Right lung (tissue), 5 donors: Measurements from ENCODE around the gene CTSS. TPM values are rescaled to one million over a fixed set of nuclear protein-coding genes. Genes with fewer than 3 reads are reported as not detected.
A peak's percentile ranks its signal among the peaks of the same experiment; 100 is the strongest.
"Not testable (repeated sequence)": the region's sequence is repeated elsewhere in the genome, so short reads cannot be mapped to it uniquely, and the experiment has no call there.

Experiments
- DNase-seq, 2 donors: peaks; one replicate each; pipeline ENCODE4 v3.0.0-alpha.2; 2013
- polyA plus RNA-seq, 5 donors: library from polyadenylated mRNA; unstranded; fragments of 120-200 nt; gene quantifications; one replicate each; pipeline versions ENCODE4 v1.2.1 to v1.2.3, GENCODE V29; 2013; ENCODE audit warnings: inconsistent platforms in 1 of 5, low replicate concordance in 1 of 5; ENCODE audit not compliant: insufficient read length in 5 of 5, insufficient read depth in 1 of 5

Gene CTSS
- polyA plus RNA-seq, 5 donors, result 22.2 to 30.5 (median 25.3) TPM

DNA sequence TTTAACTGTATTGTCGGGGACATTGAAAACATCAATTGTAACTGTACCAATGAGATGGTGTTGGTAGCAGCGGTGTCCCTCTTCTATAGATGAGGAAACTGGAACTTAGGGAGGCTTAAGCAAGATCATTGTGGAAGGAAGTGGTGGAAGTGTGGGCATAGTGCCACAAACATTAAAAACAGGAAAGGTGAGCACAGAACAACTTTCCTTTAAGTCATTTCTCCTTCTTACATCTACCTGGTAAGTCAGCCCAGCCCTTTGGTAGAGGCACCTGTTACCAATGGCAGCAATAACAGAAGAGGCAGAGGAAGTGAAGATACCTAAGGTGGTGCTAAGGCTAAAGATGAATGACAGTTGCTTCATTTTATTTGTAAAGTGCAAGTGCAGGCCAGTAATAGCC lies 12.0 kb upstream of the CTSS start:
- DNase-seq, result no peak

DNA sequence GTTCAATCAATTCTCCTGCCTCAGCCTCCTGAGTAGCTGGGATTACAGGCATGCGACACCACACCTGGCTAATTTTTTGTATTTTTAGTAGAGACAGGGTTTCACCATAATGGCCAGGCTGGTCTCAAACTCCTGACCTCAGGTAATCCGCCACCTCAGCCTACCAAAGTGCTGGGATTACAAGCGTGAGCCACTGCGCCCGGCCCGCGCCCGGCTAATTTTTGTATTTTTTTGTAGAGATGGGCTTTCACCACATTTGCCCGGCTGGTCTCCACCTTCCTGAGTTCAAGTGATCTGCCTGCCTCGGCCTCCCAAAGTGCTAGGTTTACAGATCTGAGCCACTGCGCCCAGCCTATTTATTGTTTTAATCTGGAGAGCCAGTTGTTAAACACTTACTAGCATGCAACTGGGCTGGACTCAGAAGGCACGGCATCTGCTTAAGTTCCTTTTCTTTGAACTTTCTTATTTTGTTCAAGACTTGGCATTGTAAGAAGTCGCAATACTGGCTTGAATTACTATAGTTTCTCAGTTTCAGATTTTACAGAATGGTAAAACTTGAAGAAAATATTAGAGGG lies 10.4 kb upstream of the CTSS start:
- not testable (repeated sequence) for DNase-seq

DNA sequence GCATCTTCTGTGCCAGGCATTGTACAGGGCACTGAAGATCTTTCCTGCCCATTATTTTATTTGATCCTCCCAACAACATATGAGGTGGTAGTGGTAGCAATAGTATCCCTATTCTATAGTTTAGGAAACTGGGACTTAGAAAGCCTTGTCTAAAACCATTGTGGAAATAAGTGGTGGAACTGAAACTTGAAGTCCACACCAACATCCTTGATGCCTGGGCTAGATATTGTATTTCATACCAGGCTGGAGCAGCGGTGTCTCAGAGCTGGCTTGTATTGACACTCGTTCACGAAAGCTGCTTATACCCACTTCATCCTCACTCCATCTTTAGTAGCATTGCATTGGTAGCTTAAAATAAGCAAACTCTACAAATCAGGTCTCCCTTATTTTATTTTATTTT lies 9.7 kb upstream of the CTSS start:
- no peak for DNase-seq

DNA sequence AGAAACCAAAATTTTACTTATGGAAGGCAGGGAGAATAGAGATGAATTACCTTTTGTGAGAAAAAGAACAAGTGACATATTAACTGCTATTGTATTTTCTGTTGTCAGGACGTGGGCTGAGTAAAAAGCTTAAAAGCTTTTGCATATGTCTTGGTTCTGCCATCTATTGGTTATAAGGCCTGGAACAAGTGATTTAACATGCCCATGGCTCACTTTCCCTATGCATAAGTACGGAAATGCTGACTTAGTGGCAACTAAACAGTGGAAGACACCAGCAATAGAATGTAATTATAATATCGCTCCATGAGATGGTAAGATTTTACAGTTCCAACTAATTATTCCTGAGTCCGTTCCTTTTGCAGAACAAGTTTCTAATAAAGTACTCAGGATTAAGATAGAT lies 6.7 kb upstream of the CTSS start:
- DNase-seq, result no peak

DNA sequence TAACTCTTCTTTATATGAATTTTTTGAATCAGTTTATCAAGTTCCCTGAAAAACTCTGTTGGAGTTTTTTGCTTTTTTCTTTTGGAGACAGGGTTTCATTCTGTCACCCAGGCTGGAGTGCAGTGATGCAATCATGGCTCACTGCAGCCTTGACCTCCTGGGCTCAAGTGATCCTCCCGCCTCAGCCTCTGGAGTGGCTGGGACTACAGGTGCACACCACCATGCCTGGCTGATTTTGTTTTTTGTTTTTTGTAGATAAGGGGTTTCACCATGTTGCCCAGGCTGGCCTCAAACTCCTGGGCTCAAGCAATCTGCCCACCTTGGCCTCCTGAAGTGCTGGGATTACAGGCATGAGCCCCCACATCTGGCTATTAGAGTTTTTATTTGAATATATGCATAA lies 2.1 kb upstream of the CTSS start:
- not testable (repeated sequence) for DNase-seq

DNA sequence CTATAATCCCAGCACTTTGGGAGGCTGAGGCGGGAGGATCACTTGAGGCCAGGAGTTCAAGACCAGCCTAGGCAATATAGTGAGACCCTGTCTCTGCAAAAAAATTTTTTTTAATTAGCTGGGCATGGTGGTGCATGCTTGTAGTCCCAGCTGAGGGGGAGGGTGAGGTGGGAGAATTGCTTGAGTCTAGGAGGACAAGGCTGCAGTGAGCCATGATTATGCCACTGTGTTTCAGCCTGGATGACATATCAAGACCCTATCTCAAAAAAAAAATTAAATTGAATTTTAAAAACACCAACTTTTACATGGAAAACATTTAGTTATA lies 361 bp upstream of the CTSS start:
- DNase-seq, result not testable (repeated sequence)

DNA sequence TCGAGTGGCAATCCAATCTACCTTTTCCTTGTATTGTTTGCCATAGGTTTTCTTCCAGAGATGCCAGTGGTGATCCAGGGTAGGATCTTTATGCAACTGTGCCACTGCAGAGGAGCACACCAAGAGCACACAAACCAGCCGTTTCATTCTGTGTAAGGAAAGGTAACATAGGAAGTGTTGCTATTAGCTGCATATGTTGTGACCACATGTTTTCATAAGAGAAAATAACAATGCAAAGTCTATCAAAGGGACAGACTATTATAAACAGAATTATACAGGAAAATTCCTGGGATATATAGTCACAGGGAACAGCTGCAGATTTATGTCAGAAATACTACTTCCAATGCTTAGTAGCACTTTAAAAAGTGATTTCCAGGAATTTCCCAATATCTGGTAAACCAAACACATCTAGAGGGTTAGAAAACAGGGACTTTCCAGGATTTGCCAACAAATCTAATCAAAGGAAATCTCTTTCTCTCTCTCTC lies 919 bp downstream of the CTSS start:
- DNase-seq, result peak; percentile 18 to 29

DNA sequence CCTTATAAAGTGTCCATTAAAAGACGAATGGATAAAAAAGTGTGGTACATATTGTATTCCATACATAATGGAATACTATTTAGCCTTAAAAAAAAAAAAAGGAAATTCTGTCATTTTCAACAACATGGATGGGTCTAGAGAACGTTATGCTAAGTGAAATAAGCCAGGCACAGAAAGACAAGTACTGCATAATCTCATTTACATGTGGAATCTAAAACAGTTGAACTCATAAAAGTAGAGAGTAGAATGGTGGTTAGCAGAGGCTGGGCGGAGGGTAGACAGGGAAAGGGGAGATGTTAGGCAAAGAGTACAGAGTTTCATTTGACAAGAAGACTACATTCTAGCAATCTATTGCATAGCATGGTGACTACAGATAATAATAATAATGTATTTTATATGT lies 2.6 kb downstream of the CTSS start:
- DNase-seq, result no peak

DNA sequence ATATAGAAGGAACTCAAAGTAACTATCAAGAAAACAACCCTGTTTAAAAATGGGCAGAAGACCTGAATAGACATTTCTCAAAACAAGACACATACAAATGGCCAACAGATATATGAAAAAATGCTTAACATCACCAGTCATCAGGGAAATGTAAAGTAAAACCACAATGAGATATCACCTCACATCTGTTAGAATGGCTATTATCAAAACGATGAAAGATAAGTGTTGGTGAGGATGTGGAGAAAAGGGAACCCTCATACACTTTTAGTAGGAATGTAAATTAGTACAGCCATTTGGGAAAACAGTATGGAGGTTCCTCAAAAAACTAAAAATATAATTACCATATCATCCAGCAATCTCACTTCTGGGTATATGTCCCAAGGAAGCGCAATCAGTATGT lies 3.0 kb downstream of the CTSS start:
- no peak for DNase-seq

DNA sequence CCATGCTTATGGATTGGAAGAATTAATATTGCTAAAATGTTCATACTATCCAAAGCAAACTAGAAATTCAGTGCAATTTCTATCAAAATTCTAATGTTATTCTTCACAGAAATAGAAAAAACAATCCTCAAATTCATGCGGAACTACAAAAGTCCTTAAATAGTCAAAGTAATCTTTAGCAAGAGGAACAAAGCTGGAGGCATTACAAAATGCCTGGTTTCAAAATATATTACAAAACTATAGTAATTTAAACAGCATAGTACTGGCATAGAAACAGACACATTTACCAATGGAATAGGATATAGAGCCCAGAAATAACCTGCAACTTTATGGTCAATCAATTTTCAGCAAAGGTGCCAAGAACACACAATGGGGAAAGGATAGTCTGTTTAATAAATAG lies 3.8 kb downstream of the CTSS start:
- DNase-seq, result no peak

DNA sequence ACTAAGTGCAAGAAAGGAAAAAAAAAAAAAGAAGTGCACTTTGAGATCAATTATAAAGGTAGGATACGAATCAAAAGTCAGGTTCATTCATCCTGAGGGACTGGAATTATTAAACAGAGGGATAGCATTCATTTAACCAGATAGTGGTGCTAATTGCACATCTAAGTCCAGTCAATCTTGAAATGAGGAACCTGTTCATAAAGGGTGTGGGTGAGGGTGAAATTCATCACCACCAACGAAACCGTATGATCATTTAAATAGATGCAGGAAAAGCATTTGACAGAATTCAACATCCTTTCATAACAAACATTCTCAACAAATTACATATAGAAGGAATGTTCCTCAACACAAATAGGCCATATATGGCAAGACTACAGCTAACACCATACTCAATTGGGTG lies 5.6 kb downstream of the CTSS start:
- no peak for DNase-seq

DNA sequence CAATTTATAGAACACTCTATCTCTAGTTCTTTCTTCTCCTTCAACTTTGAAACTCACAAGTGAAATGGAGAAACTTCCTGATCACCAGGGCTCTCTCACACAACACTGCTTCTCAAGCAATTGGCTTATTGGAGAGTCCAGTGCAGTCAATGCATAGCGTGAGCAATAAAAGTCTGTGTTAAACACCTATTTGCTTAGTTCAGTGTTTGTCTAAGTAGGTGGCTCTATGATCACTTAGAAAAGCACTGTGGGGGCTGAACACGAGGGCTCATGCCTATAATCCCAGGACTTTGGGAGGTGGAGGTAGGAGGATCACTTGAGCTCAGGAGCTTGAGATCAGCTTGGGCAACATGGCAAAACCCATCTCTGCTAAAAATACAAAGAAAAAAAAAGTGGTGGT lies 12.2 kb downstream of the CTSS start:
- DNase-seq, result no peak

DNA sequence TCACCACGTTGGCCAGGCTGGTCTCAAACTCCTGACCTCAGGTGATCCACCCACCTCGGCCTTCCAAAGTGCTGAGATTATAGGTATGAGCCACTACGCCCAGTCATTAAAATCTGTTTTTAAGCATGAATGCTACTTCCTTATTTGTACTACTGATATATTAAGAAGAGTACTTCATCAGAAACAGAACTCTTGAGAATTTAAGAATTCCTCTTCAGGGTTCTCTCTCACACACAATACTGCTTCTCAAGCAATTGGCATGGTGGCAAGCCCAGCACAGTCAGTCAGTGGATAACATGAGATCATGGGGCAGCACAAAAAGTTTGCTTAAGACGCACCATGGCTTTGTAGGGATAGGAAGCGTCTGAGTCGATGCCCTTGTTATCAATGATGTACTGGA lies 14.1 kb downstream of the CTSS start:
- DNase-seq, result no peak

DNA sequence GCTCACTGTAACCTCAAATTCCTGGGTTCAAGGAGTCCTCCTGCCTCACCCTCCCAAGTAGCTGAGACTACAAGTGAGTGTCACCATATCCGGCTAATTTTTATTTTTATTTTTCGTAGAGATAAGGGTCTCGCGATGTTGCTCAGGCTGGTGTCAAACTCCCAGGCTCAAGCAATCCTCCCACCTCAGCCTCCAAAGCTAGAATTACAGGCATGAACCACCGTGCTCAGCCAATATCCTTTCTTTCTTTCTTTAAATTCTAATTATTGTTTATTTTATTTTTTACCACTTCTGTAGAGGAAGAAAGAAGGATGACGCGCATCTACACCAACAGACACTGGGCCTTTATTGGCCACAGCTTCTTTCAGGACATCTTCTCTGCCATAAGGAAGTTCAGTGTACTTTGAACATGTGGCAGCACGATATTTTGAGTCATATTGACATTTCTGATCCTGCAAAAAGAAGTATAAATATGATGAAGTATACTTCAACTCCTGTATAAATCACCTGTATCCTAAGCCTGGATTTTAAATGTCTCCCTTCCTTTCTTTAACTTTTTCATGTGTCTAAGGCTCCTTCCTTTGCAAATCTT lies 15.8 kb downstream of the CTSS start:
- DNase-seq, result no peak

DNA sequence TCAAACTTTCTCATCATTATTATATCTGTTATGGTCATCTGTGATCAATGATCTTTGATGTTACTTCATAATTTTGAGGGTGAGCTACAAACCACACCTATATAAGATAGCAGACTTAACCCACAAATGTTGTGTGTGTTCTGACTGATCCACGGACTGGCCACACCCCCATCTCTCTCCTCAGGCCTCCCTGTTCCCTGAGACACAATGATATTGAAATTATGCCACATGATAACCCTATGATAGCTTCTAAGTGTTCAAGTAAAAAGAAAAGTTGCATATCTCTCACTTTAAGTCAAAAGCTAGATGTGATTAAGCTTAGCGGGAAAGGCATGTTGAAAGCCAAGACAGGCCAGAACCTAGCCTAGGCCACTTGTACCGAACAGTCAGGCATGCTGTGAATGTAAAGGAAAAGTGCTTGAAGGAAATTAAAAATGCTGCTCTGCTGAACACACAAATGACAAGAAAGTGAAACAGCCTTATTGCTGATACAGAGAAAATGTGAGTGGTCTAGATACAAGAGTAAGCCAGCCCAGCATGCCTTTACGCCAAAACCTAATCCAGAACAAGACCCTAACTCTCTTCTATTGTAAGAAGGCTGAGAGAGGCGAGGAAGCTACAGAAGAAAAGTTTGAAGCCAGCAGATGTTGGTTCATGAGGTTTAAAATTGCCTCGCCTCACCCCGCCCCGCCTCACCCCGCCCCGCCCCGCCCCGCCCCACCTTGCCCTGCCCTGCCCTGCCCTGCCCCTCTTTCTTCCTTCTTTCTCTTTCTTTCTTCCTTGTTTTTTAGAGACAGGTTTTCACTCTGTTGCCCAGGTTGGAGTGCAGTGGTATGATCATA lies 16.5 kb downstream of the CTSS start:
- DNase-seq, result no peak

DNA sequence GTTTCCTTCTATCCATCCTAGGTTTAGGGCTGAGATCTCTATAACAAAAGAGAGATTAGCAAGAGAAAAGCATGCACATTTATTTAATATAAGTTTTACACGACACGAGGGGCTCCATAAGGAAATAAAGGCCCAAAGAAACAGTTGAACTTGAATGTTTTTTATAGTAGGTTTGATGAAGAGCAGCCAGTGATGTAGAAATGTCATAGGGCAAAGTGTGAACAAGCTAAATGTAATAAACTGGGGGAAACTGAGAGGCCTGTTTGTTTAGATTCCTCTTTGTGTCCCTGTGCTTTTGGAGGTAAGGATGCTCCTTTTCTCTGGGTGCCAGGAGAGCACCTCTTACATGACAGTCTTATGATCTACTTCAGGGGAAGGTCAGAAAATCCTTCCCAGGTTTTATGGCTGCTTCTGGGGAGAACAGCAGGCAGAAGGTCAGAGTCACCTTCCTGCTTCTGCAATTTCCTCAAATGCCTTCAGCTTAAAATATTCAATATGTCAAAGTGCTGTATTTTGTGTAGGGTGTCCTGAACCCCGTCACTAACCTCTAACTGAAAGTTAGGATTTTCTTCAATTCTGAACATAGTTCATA lies 35.4 kb downstream of the CTSS start:
- no peak for DNase-seq

DNA sequence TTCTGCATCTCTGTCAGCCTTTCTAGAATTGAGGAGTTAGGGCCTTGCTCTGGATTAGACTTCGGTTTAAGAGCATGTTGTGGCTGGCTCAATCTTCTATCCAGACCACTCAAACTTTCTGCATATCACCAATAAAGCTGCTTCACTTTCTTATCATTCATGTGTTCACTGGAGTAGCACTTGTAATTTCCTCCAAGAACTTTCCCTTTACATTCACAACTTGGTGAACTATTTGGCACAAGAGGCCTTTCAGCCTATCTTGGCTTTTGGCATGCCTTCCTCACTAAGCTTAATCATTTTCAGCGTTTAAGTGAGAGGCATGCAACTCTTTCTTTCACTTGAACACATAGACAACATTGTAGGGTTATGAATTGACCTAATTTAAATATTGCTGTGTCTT lies 41.2 kb downstream of the CTSS start:
- DNase-seq, result peak in 1 of 2 donors; percentile 7

DNA sequence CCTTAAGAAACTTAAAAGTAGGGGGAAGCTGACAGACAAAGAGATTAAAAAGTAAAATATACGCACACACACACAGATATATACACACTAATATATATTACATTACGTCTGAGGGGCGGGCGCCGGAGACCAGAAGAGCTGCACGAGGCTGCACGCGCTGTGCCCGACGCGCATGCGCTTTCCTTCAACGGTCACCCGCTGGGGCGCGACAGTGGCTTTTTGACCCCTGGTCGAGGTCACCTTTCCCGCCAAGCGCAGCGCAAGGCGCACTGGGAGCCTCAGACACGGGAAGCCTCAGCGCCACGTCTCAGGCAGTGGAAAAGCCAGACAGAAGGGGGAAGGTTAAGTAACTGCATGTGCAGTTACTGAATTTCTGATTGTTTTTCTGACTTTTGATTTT lies 44.9 kb downstream of the CTSS start, which contains the start of gene HORMAD1:
Gene HORMAD1, minus strand, starts transcription at position 193 of the 400 bp plus-strand sequence. CDS start 1,390 bp downstream, outside the sequence.
- no peak for DNase-seq

DNA sequence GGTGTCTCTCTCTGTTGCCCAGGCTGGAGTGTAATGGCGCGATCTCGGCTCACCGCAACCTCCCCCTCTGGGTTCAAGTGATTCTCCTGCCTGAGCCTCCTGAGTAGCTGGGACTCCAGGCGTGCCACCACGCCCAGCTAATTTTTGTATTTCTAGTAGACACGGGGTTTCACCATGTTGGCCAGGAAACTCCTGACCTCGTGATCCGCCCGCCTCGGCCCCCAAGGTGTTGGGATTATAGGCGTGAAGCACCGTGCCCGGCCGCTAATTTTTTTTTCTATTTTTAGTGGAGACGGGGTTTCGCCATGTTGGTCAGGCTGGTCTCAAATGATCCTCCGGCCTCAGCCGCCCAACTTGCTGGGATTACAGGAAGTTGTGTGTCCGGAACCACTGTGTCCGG lies 45.5 kb downstream of the CTSS start:
- DNase-seq, result no peak

DNA sequence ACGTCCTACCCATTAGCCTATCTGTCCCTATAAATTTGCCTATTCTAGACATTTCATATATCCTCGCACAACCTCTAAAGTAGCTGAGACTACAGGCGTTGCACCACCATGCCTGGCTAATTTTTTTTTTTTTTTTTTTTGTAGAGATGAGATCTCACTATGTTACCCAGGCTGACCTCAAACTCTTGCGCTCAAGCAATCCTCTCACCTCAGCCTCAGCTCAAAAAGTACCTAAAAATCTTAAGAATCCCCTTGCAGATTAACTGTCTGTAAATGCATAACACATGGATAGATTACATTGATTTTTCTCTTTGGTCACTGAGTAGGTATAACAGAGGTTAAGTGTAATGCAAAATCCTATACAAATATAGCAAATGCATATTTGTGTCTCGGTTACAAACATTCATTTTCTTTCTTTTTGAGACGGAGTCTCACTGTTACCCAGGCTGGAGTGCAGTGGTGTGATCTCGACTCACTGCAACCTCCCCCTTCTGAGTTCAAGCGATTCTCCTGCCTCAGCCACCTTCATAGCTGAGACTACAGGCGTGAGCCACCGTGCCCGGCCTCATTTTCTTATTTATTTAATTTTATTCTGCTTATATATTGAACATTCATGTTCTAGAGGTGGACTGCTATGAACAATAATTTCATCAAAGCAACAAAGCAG lies 47.2 kb downstream of the CTSS start:
- DNase-seq, result no peak

DNA sequence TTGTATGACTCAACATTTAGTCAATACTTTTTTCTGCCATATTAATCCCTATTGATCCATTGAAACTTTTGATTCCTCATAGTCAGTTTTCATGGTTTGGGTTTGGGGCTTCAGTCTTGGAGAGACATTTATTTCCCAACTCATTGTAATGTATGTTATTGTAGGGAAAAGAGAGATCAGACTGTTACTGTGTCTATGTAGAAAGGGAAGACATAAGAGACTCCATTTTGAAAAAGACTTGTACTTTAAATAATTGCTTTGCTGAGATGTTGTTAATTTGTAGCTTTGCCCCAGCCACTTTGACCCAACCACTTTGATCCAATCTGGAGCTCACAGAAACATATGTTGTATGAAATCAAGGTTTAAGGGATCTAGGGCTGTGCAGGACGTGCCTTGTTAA lies 56.5 kb downstream of the CTSS start:
- DNase-seq, result not testable (repeated sequence)

DNA sequence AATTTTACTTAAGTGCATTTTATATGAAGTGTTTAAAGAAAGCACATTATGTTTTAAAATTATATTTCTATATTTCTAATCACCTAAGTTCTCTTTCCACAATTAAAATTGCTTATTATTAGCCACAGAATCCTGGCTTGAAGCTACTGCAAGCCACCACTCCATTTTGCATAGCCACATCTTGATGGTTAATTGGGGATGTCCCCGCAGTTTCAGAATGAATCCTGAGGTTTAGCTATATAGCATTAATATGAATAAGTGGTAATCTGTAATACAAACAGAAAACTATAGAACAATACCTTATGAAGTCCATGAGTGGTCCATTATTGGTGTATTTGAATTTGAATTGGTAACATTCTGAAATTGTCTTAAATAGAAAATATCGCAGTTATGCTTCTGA lies 57.0 kb downstream of the CTSS start:
- no peak for DNase-seq
